Measurements from ENCODE around the gene NANOG. TPM values are rescaled to one million over a fixed set of nuclear protein-coding genes. Genes with fewer than 3 reads are reported as not detected.

Gene NANOG
- total and polyA plus RNA-seq, 2 experiments from 2014 or later: 48.5 to 134 TPM

DNA sequence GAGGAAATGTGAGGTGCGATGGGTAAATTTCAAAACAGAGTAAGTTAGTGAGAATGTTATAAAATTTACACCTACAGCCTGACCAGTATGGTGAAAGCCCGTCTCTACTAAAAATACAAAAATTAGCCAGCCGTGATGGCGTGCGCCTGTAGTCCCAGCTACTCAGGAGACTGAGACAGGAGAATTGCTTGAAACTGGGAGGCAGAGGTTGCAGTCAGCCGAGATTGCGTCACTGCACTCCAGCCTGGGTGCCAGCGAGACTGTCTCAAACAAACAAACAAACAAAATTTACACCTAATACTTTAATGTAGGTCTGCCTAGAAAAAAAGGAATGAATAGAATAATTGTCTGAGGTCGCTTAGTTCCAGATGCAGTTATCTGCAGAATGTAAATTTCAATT lies 45.9 kb downstream of the NANOG start:
- Histone ChIP-seq H3K4me2 (no peak overlapping the region), H3K27me3 (ENCODE audit: insufficient read depth) (no peaks in the 10 kb centered on the region), H4K20me1 (replicated peaks; ENCODE audit: insufficient read depth) (no peaks in the 10 kb centered on the region), H3K27ac (ENCODE audit: low read depth) (peak overlapping the region; percentile 4; the same call in 1 of the 2 replicates), H3K36me3 (ENCODE audit: insufficient read depth) (0 out of 2 replicates have a peak, but pooled peaks cover 3% of the 10 kb centered on the region), H3K9me2 (ENCODE audit: insufficient read depth) (no peaks in the 10 kb centered on the region), H3K4me3 (no peak overlapping the region), H3F3A (replicated peaks; ENCODE audit: low read depth) (no peaks in the 10 kb centered on the region), H3K4me1 (ENCODE audit: insufficient read depth) (no peaks in the 10 kb centered on the region), H2AFZ (no peak overlapping the region), H3K79me2 (replicated peaks; ENCODE audit: insufficient read depth) (no peaks in the 10 kb centered on the region)
- Mint-ChIP-seq H3K36me3 (ENCODE audit: low read depth) (no peaks in the 10 kb centered on the region), H3K27me3 (ENCODE audit: insufficient read depth, low read depth, poor library complexity) (peaks cover 14% of the 10 kb centered on the region), H3K4me1 (peaks cover 9% of the 10 kb centered on the region), H3K27ac (no peak overlapping the region), H3K9me3 (no peaks in the 10 kb centered on the region; the same call in 1 of the 3 replicates), H3K4me3 (no peak overlapping the region)
- TF ChIP-seq EZH2phosphoT487 (IDR thresholded peaks at IDR 0.05; ENCODE audit: unreplicated experiment): no peak
- no peak for TF ChIP-seq ZNF462 (CRISPR knock-in tag; IDR thresholded peaks at IDR 0.05)
- TF ChIP-seq ZNF114 (CRISPR knock-in tag; IDR thresholded peaks at IDR 0.05): no peak
- no peak for TF ChIP-seq CREB1 (CRISPR knock-in tag; IDR thresholded peaks at IDR 0.05; ENCODE audit: low read depth)
- TF ChIP-seq REST (IDR thresholded peaks at IDR 0.05; ENCODE audit: unreplicated experiment): no peak
- no peak for TF ChIP-seq ETS1 (IDR thresholded peaks at IDR 0.05)
- no peak for TF ChIP-seq POLR2AphosphoS5 (IDR thresholded peaks at IDR 0.05; ENCODE audit: low read depth)
- no peak for TF ChIP-seq CTCF (conservative IDR thresholded peaks at IDR 0.05; ENCODE audit: low read depth in 2 of 2)
- no peak for TF ChIP-seq STAT1 (IDR thresholded peaks at IDR 0.05; ENCODE audit: unreplicated experiment)
- TF ChIP-seq EZH2 (IDR thresholded peaks at IDR 0.05; ENCODE audit: low read depth, unreplicated experiment): no peak
- no peak for ATAC-seq
- DNase-seq (ENCODE audit: low spot score): no peak

Measured in GM23338 (cell line).